Smooth muscle cell (in vitro differentiated cells): ENCODE measurements around the gene LRRC72. TPM values are rescaled to one million over a fixed set of nuclear protein-coding genes. Genes with fewer than 3 reads are reported as not detected.

Experiments
- DNase-seq: peaks from one replicate; lab custom pipeline; 2025; ENCODE audit not compliant: unreplicated experiment; lab: John Stamatoyannopoulos, UW
- H2AFZ ChIP-seq: fragments of 200-600 bp; sonication (generic); 2 replicates; pipeline ENCODE4 v1.6.0; 2016; ENCODE audit warnings: antibody characterized with exemption, low read depth, mild to moderate bottlenecking
- H3F3A ChIP-seq: fragments of 200-600 bp; sonication (generic); 2 replicates; pipeline ENCODE4 v1.6.0; 2017; ENCODE audit warnings: antibody characterized with exemption, low read depth
- H3K27ac ChIP-seq: fragments of 200-600 bp; sonication (generic); 2 replicates; pipeline ENCODE4 v1.5.1; 2016; ENCODE audit warnings: low read depth, mild to moderate bottlenecking
- H3K27me3 ChIP-seq: fragments of 200-600 bp; sonication (generic); 2 replicates; pipeline ENCODE4 v1.6.1; 2016; ENCODE audit warnings: low read depth, mild to moderate bottlenecking
- H3K36me3 ChIP-seq: fragments of 200-600 bp; sonication (generic); 2 replicates; pipeline ENCODE4 v1.5.1; 2016; ENCODE audit warnings: low read depth
- H3K4me1 ChIP-seq: fragments of 200-600 bp; sonication (generic); 2 replicates; pipeline ENCODE4 v1.5.1; 2016; ENCODE audit warnings: low read depth
- H3K4me2 ChIP-seq: fragments of 200-600 bp; sonication (generic); 2 replicates; pipeline ENCODE4 v1.6.0; 2016; ENCODE audit warnings: mild to moderate bottlenecking
- H3K4me3 ChIP-seq: fragments of 200-600 bp; sonication (generic); 2 replicates; pipeline ENCODE4 v1.5.1; 2016; ENCODE audit warnings: mild to moderate bottlenecking
- H3K79me2 ChIP-seq: fragments of 200-600 bp; sonication (generic); 2 replicates; pipeline ENCODE4 v1.6.0; 2016; ENCODE audit warnings: low read depth, mild to moderate bottlenecking
- H3K9ac ChIP-seq: fragments of 200-600 bp; sonication (generic); 2 replicates; pipeline ENCODE4 v1.6.0; 2016; ENCODE audit warnings: low read depth
- H3K9me3 ChIP-seq: fragments of 200-600 bp; sonication (generic); replicated peaks from 2 replicates; pipeline ENCODE4 v1.5.1; 2016; ENCODE audit warnings: low read depth
- H4K20me1 ChIP-seq: fragments of 200-600 bp; sonication (generic); 2 replicates; pipeline ENCODE4 v1.6.0; 2016; ENCODE audit warnings: low read depth
- CTCF ChIP-seq: fragments of 200-600 bp; sonication (generic); IDR thresholded peaks from 2 replicates; pipeline ENCODE4 v1.5.1; 2017; ENCODE audit warnings: borderline replicate concordance, mild to moderate bottlenecking, antibody characterized with exemption; ENCODE audit not compliant: insufficient read depth, poor library complexity, severe bottlenecking
- WGBS: methylation state at CpG from one replicate; pipeline ENCODE4 v1.1.7; 2016; ENCODE audit warnings: low lambda C conversion rate; 5-methylcytosine and 5-hydroxymethylcytosine counted together
- polyA plus RNA-seq: library from polyadenylated mRNA; unstranded; fragments of >200 nt; fragmentation: Nextera tagmentation; extraction: Ambion mirVana; gene quantifications from 2 replicates; pipeline ENCODE4 v1.2.1, GENCODE V29; 2016
- total RNA-seq: library from RNA; depleted of rRNA; stranded (reverse); fragments of >200 nt; gene quantifications from 2 replicates; pipeline ENCODE4 v1.2.3, GENCODE V29; 2014

Gene LRRC72
- total and polyA plus RNA-seq, 2 experiments from 2014 or later: not detected

- WGBS: 54% methylated on average over 2 of the region's 2 CpGs
- peaks cover 6% of the 10 kb centered on the region for H3K79me2 ChIP-seq
- DNase-seq: no peak
- H3K4me2 ChIP-seq: peak overlapping the region; percentile 46
- no peaks in the 10 kb centered on the region for H4K20me1 ChIP-seq
- no peaks in the 10 kb centered on the region for H3K27me3 ChIP-seq
- H3F3A ChIP-seq: no peaks in the 10 kb centered on the region
- peaks cover 10% of the 10 kb centered on the region for H3K36me3 ChIP-seq
- no peak overlapping the region for H3K9ac ChIP-seq
- no peak for TF ChIP-seq CTCF
- H3K27ac ChIP-seq: no peak overlapping the region
- H3K4me1 ChIP-seq: peaks cover 5% of the 10 kb centered on the region
- H3K9me3 ChIP-seq: no peaks in the 10 kb centered on the region
- no peak overlapping the region for H2AFZ ChIP-seq
- no peak overlapping the region for H3K4me3 ChIP-seq
These were observed 100.6 kb downstream of the LRRC72 start for GRCh38 chr7:16627236-16627635.

- TF ChIP-seq CTCF: no peak
- Histone ChIP-seq H3K4me2 (no peak overlapping the region), H2AFZ (no peak overlapping the region), H3K9ac (no peak overlapping the region), H3K36me3 (peaks cover 4% of the 10 kb centered on the region), H3K4me1 (peaks cover 5% of the 10 kb centered on the region), H3K27ac (no peak overlapping the region), H3K9me3 (no peaks in the 10 kb centered on the region), H3F3A (no peaks in the 10 kb centered on the region), H4K20me1 (peaks cover 12% of the 10 kb centered on the region), H3K27me3 (no peaks in the 10 kb centered on the region), H3K79me2 (peaks cover 15% of the 10 kb centered on the region), H3K4me3 (no peak overlapping the region)
- 62% methylated on average over 1 of the region's 1 CpG for WGBS
- DNase-seq: no peak
These were observed 104.0 kb downstream of the LRRC72 start for GRCh38 chr7:16630654-16631053.

Other genes with a start within 250 kb of the LRRC72 start
- gene CRPPA, start 105.3 kb upstream of the LRRC72 start, total RNA-seq: 1.9 and 5.4 TPM in 2 replicates
- gene CRPPA, start 105.3 kb upstream of the LRRC72 start, polyA plus RNA-seq: 0.63 and 1.7 TPM in 2 replicates
- gene SOSTDC1, start 61.1 kb upstream of the LRRC72 start, total RNA-seq: 0.45 and 1.9 TPM in 2 replicates
- gene SOSTDC1, start 61.1 kb upstream of the LRRC72 start, polyA plus RNA-seq: 0.35 TPM in 1 of 2 replicates, not detected in the other
- 28.0 and 36.5 TPM in 2 replicates for gene ANKMY2, start 118.9 kb downstream of the LRRC72 start, total RNA-seq
- 24.0 and 25.5 TPM in 2 replicates for gene ANKMY2, start 118.9 kb downstream of the LRRC72 start, polyA plus RNA-seq
- gene BZW2, start 119.4 kb downstream of the LRRC72 start, total RNA-seq: 77.9 and 83.7 TPM in 2 replicates
- 56.1 and 70.4 TPM in 2 replicates for gene BZW2, start 119.4 kb downstream of the LRRC72 start, polyA plus RNA-seq
- 128 and 142 TPM in 2 replicates for gene TSPAN13, start 226.9 kb downstream of the LRRC72 start, total RNA-seq
- gene TSPAN13, start 226.9 kb downstream of the LRRC72 start, polyA plus RNA-seq: 103 and 116 TPM in 2 replicates